HepG2 (cell line): ENCODE results near the gene VAV2. TPM values are rescaled to one million over a fixed set of nuclear protein-coding genes. Genes with fewer than 3 reads are reported as not detected.
A peak's percentile ranks its signal among the peaks of the same experiment; 100 is the strongest.

Source experiments
- KLF12 ChIP-seq: sonication (generic); formaldehyde crosslinking; IDR thresholded peaks from 2 replicates; pipeline ENCODE4 v1.4.0; 2020; ENCODE audit warnings: missing genetic modification reagents, borderline replicate concordance
- NFE2L1 ChIP-seq: sonication (generic); formaldehyde crosslinking; IDR thresholded peaks from 2 replicates; pipeline ENCODE4 v1.4.0; 2020; ENCODE audit warnings: missing genetic modification reagents, mild to moderate bottlenecking, borderline replicate concordance
- NFKBIZ ChIP-seq: IDR thresholded peaks from 2 replicates; pipeline ENCODE4 v1.6.1; 2018; ENCODE audit warnings: missing genetic modification reagents, missing compliant biosample characterization
- RFX5 ChIP-seq: IDR thresholded peaks from 2 replicates; pipeline ENCODE4 v1.6.1; 2011; ENCODE audit warnings: low read depth, low read length, improper control_type of control experiment
- SCMH1 ChIP-seq: sonication (generic); formaldehyde crosslinking; IDR thresholded peaks from 2 replicates; pipeline ENCODE4 v1.9.0; 2021; ENCODE audit warnings: missing genetic modification reagents, mild to moderate bottlenecking, borderline replicate concordance
- SUZ12 ChIP-seq: fragments of 150-350 bp; IDR thresholded peaks from 2 replicates; pipeline ENCODE4 v1.6.1; 2014; ENCODE audit warnings: low read depth, low read length
- ZBTB38 ChIP-seq: sonication (generic); formaldehyde crosslinking; IDR thresholded peaks from 2 replicates; pipeline ENCODE4 v1.5.1; 2020; ENCODE audit warnings: mild to moderate bottlenecking, missing genetic modification reagents
- ZFP82 ChIP-seq: sonication (generic); formaldehyde crosslinking; IDR thresholded peaks from 2 replicates; pipeline ENCODE4 v1.5.1; 2020; ENCODE audit warnings: mild to moderate bottlenecking, missing genetic modification reagents, borderline replicate concordance
- ZFYVE20 ChIP-seq: sonication (generic); formaldehyde crosslinking; IDR thresholded peaks from 2 replicates; pipeline ENCODE4 v1.8.0; 2023; ENCODE audit warnings: low read depth, mild to moderate bottlenecking, moderate library complexity, missing genetic modification reagents, borderline replicate concordance
- ZMAT3 ChIP-seq: sonication (generic); formaldehyde crosslinking; conservative IDR thresholded peaks from 2 replicates; pipeline ENCODE4 v1.7.0; 2021; ENCODE audit warnings: missing genetic modification reagents
- ZNF205 ChIP-seq: IDR thresholded peaks from 2 replicates; pipeline ENCODE4 v1.6.1; 2018; ENCODE audit warnings: missing biosample characterization, missing genetic modification reagents
- ZNF234 ChIP-seq: sonication (generic); formaldehyde crosslinking; conservative IDR thresholded peaks from 2 replicates; pipeline ENCODE4 v1.5.1; 2020; ENCODE audit warnings: mild to moderate bottlenecking, missing genetic modification reagents
- ZNF354B ChIP-seq: sonication (generic); formaldehyde crosslinking; IDR thresholded peaks from 2 replicates; pipeline ENCODE4 v1.8.0; 2022; ENCODE audit warnings: mild to moderate bottlenecking, missing genetic modification reagents
- ZNF431 ChIP-seq: sonication (generic); formaldehyde crosslinking; IDR thresholded peaks from 2 replicates; pipeline ENCODE4 v1.9.0; 2022; ENCODE audit warnings: missing genetic modification reagents, low read depth, mild to moderate bottlenecking, borderline replicate concordance
- ZSCAN31 ChIP-seq: sonication (generic); formaldehyde crosslinking; IDR thresholded peaks from 2 replicates; pipeline ENCODE4 v1.5.0; 2020; ENCODE audit warnings: low read depth, mild to moderate bottlenecking, missing genetic modification reagents
- polyA plus RNA-seq, 8 experiments: library from polyadenylated mRNA; depleted of rRNA in 3 of 8; stranded (reverse) in 7 of 8; unstranded in 1 of 8; fragments of >200 nt; fragmentation: Illumina TruSeq in 4 of 8; extraction: Trizol in 4 of 8; gene quantifications; 2 replicates each; pipeline versions ENCODE4 v1.2.1 to v1.2.3, GENCODE V29; 2011 to 2016; ENCODE audit warnings: low read depth in 4 of 8, missing spikeins in 1 of 8, mixed read lengths in 1 of 8; ENCODE audit not compliant: insufficient read depth in 1 of 8
- total RNA-seq, 5 experiments: library from RNA; depleted of rRNA; stranded (reverse); fragments of >200 nt; fragmentation: Illumina TruSeq; extraction: Trizol; gene quantifications; 2 replicates each; pipeline ENCODE4 v1.2.3, GENCODE V29; 2016; ENCODE audit warnings: low read depth in 1 of 5
- TF ChIP-seq, protein P1 (sequence below): sonication (generic); formaldehyde crosslinking; IDR thresholded peaks from 2 replicates; pipeline ENCODE4 v1.5.1; 2020; ENCODE audit warnings: mild to moderate bottlenecking, missing genetic modification reagents, borderline replicate concordance
- TF ChIP-seq, protein P2 (sequence below): sonication (generic); formaldehyde crosslinking; IDR thresholded peaks from 2 replicates; pipeline ENCODE4 v1.4.0; 2020; ENCODE audit warnings: missing genetic modification reagents
- TF ChIP-seq, protein P3 (sequence below): sonication (generic); formaldehyde crosslinking; IDR thresholded peaks from 2 replicates; pipeline ENCODE4 v1.4.0; 2020; ENCODE audit warnings: mild to moderate bottlenecking, missing genetic modification reagents
- TF ChIP-seq, protein P4 (sequence below): IDR thresholded peaks from 2 replicates; pipeline ENCODE4 v1.6.1; 2016; ENCODE audit warnings: low read depth, control low read depth
- TF ChIP-seq, protein P5 (sequence below): sonication (generic); formaldehyde crosslinking; IDR thresholded peaks from 2 replicates; pipeline ENCODE4 v1.4.0; 2020; ENCODE audit warnings: mild to moderate bottlenecking, missing genetic modification reagents
- TF ChIP-seq, protein P6 (sequence below): sonication (generic); formaldehyde crosslinking; IDR thresholded peaks from 2 replicates; pipeline ENCODE4 v1.4.0; 2020; ENCODE audit warnings: missing genetic modification reagents

VAV2 gene
- total and polyA plus RNA-seq, 2 of the 13 experiments (the other 11 are each of a cell fraction or from before 2014, with no cell fraction given), result 22.5 to 22.9 TPM

DNA sequence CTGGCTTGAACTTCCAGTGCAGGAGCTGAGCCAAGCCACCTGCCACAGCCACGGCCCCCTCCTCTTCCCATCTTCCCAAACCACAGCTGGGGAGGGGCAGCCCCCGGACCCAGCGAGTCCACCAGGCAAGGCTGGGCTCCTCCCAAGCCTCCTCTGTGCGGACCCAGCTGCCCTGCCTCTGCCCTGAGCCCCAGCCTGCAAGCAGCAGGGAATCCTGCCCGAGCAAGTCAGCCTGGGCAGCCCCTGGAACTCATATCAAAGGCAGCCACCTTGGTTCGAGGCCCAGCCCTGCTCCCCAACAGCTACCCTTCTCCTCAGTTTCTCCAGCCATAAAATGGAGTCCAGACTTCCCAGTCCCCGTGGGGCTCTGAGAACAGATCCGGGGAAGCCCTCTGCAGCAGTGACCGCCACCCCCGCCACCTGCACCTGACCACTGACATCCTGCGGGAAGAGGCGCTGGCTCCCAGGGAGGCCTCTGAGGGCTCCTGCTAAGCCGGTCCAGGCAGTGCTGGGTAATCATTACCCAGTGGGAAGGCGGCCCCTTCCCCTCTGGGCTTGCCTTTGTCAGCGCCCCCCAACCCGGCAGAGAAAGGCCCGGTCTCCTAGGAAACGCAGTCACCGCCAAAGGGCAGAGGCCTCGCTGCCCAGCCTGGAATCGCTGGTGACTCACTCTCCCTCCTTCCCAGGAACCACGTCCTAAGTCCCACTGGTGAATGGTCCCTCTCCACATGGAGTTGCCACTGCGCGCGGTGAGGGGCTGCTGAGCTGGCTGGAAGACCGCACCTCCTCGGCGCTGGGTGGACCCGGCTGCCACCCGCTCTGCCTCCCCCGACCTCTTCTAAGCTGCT, 1.5 kb downstream of the VAV2 start (continued):
- TF ChIP-seq NFE2L1 (CRISPR knock-in tag), result no peak
- TF ChIP-seq, protein P1, sequence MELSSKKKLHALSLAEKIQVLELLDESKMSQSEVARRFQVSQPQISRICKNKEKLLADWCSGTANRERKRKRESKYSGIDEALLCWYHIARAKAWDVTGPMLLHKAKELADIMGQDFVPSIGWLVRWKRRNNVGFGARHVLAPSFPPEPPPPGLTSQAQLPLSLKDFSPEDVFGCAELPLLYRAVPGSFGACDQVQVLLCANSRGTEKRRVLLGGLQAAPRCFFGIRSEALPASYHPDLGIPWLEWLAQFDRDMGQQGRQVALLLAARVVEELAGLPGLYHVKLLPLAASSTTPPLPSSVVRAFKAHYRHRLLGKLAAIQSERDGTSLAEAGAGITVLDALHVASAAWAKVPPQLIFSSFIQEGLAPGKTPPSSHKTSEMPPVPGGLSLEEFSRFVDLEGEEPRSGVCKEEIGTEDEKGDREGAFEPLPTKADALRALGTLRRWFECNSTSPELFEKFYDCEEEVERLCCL, result no peak
- peak; percentile 31; the same call in 1 of the 2 replicates for TF ChIP-seq NFKBIZ (CRISPR knock-in tag)
- no peak for TF ChIP-seq RFX5
- TF ChIP-seq ZSCAN31 (CRISPR knock-in tag), result peak; percentile 94
- TF ChIP-seq ZMAT3 (CRISPR knock-in tag), result no peak; the same call in 1 of the 2 replicates
- no peak for TF ChIP-seq ZNF354B (CRISPR knock-in tag)
- TF ChIP-seq, protein P2, sequence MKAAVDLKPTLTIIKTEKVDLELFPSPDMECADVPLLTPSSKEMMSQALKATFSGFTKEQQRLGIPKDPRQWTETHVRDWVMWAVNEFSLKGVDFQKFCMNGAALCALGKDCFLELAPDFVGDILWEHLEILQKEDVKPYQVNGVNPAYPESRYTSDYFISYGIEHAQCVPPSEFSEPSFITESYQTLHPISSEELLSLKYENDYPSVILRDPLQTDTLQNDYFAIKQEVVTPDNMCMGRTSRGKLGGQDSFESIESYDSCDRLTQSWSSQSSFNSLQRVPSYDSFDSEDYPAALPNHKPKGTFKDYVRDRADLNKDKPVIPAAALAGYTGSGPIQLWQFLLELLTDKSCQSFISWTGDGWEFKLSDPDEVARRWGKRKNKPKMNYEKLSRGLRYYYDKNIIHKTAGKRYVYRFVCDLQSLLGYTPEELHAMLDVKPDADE (CRISPR knock-in tag), result no peak
- TF ChIP-seq, protein P3, sequence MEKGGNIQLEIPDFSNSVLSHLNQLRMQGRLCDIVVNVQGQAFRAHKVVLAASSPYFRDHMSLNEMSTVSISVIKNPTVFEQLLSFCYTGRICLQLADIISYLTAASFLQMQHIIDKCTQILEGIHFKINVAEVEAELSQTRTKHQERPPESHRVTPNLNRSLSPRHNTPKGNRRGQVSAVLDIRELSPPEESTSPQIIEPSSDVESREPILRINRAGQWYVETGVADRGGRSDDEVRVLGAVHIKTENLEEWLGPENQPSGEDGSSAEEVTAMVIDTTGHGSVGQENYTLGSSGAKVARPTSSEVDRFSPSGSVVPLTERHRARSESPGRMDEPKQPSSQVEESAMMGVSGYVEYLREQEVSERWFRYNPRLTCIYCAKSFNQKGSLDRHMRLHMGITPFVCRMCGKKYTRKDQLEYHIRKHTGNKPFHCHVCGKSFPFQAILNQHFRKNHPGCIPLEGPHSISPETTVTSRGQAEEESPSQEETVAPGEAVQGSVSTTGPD (CRISPR knock-in tag), result no peak; the same call in 1 of the 2 replicates
- no peak for TF ChIP-seq ZFP82 (CRISPR knock-in tag)
- no peak for TF ChIP-seq SCMH1 (CRISPR knock-in tag)
- TF ChIP-seq SUZ12, result no peak
- peak; percentile 41; the same call in 1 of the 2 replicates for TF ChIP-seq ZBTB38
- TF ChIP-seq, protein P4, sequence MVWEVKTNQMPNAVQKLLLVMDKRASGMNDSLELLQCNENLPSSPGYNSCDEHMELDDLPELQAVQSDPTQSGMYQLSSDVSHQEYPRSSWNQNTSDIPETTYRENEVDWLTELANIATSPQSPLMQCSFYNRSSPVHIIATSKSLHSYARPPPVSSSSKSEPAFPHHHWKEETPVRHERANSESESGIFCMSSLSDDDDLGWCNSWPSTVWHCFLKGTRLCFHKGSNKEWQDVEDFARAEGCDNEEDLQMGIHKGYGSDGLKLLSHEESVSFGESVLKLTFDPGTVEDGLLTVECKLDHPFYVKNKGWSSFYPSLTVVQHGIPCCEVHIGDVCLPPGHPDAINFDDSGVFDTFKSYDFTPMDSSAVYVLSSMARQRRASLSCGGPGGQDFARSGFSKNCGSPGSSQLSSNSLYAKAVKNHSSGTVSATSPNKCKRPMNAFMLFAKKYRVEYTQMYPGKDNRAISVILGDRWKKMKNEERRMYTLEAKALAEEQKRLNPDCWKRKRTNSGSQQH, result peak; percentile 70; the same call in 1 of the 2 replicates
- TF ChIP-seq, protein P5, sequence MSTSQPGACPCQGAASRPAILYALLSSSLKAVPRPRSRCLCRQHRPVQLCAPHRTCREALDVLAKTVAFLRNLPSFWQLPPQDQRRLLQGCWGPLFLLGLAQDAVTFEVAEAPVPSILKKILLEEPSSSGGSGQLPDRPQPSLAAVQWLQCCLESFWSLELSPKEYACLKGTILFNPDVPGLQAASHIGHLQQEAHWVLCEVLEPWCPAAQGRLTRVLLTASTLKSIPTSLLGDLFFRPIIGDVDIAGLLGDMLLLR (CRISPR knock-in tag), result no peak
- 0 out of 2 replicates have a peak, but pooled peaks have one; percentile 32 for TF ChIP-seq ZNF205 (CRISPR knock-in tag)
- no peak for TF ChIP-seq ZNF431 (CRISPR knock-in tag)
- no peak for TF ChIP-seq KLF12
- TF ChIP-seq ZFYVE20 (CRISPR knock-in tag), result no peak
- no peak for TF ChIP-seq ZNF234 (CRISPR knock-in tag)
- TF ChIP-seq, protein P6, sequence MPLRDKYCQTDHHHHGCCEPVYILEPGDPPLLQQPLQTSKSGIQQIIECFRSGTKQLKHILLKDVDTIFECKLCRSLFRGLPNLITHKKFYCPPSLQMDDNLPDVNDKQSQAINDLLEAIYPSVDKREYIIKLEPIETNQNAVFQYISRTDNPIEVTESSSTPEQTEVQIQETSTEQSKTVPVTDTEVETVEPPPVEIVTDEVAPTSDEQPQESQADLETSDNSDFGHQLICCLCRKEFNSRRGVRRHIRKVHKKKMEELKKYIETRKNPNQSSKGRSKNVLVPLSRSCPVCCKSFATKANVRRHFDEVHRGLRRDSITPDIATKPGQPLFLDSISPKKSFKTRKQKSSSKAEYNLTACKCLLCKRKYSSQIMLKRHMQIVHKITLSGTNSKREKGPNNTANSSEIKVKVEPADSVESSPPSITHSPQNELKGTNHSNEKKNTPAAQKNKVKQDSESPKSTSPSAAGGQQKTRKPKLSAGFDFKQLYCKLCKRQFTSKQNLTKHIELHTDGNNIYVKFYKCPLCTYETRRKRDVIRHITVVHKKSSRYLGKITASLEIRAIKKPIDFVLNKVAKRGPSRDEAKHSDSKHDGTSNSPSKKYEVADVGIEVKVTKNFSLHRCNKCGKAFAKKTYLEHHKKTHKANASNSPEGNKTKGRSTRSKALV (CRISPR knock-in tag), result 0 out of 2 replicates have a peak, but pooled peaks have one; percentile 40
